ENCODE data around the gene TM9SF1.

DNA sequence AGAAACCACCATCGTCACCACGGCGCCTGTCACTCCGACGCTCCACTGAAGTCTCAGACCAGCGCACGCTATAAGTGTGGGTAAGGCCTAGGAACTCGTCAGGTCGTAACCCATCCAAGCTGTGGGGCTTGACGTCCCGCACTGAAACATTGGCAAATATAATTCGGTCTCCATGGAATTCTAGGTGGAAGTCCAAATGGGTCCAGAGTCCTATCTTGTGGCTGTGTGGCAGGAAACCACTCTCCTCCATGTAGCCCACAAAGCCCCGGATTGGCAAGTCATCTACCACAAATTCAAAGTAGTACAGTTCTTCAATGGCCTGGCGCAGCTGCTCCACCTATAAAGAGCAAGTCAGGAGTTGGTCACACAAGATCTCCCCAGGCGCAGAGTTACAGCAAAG is 2.3 kb downstream of the TM9SF1 start:
- TF ChIP-seq, protein P1, sequence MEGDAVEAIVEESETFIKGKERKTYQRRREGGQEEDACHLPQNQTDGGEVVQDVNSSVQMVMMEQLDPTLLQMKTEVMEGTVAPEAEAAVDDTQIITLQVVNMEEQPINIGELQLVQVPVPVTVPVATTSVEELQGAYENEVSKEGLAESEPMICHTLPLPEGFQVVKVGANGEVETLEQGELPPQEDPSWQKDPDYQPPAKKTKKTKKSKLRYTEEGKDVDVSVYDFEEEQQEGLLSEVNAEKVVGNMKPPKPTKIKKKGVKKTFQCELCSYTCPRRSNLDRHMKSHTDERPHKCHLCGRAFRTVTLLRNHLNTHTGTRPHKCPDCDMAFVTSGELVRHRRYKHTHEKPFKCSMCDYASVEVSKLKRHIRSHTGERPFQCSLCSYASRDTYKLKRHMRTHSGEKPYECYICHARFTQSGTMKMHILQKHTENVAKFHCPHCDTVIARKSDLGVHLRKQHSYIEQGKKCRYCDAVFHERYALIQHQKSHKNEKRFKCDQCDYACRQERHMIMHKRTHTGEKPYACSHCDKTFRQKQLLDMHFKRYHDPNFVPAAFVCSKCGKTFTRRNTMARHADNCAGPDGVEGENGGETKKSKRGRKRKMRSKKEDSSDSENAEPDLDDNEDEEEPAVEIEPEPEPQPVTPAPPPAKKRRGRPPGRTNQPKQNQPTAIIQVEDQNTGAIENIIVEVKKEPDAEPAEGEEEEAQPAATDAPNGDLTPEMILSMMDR (IDR thresholded peaks at IDR 0.05): no peak
- no peak for TF ChIP-seq POLR2A (IDR thresholded peaks at IDR 0.05)

Data from lower leg skin (tissue), 3 donors.